Urinary bladder (tissue), 4 donors: ENCODE results near the gene PERM1. TPM values are rescaled to one million over a fixed set of nuclear protein-coding genes. Genes with fewer than 3 reads are reported as not detected.

Source experiments
- DNase-seq: peaks from one replicate; pipeline ENCODE4 v3.0.0-alpha.2; 2015; ENCODE audit errors: extremely low spot score
- H3K27ac ChIP-seq: one replicate; pipeline ENCODE4 v1.5.1; 2013; ENCODE audit warnings: low read depth, mild to moderate bottlenecking, moderate library complexity
- H3K36me3 ChIP-seq: one replicate; pipeline ENCODE4 v1.6.1; 2013; ENCODE audit warnings: mild to moderate bottlenecking, moderate library complexity; ENCODE audit not compliant: insufficient read depth
- H3K4me1 ChIP-seq: one replicate; pipeline ENCODE4 v1.6.1; 2013; ENCODE audit warnings: mild to moderate bottlenecking, moderate library complexity; ENCODE audit not compliant: insufficient read depth
- H3K4me3 ChIP-seq: one replicate; pipeline ENCODE4 v1.5.1; 2013; ENCODE audit warnings: low read depth, low read length
- WGBS: extraction: QIAGEN DNeasy Blood & Tissue Kit; methylation state at CpG from one replicate; pipeline ENCODE4 v1.1.7; 2013; 5-methylcytosine and 5-hydroxymethylcytosine counted together
- polyA plus RNA-seq: library from polyadenylated mRNA; stranded (reverse); fragments of 200-250 nt; gene quantifications from one replicate; pipeline ENCODE4 v1.2.3, GENCODE V29; 2013
- total RNA-seq: library from RNA; depleted of rRNA; stranded (reverse); fragments of >200 nt; gene quantifications from one replicate; pipeline ENCODE4 v1.2.3, GENCODE V29; 2014
- donor health status: healthy with polysubstance abuse.
- donor health status: healthy.

The PERM1 gene
- total and polyA plus RNA-seq, 2 donors, result 0.32 to 0.73 TPM

DNA sequence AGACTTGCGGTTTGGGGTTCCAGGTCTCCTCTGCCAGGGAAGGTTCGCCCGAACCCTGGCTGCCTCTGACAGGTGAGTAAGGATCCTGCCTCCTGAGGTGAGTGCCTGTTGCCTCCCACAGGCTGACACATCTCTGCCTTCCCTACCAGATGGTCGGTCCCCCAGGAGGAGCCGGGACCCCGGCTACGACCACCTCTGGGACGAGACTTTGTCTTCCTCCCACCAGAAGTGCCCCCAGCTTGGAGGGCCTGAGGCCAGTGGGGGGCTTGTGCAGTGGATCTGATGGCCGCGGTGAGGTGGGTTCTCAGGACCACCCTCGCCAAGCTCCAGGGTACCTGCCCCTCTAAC, 7.6 kb downstream of the PERM1 start:
- no peaks in the 10 kb centered on the region for H3K4me1 ChIP-seq
- 90% methylated on average over 11 of the region's 11 CpGs for WGBS
- H3K36me3 ChIP-seq, result no peaks in the 10 kb centered on the region
- no peak overlapping the region for H3K27ac ChIP-seq
- H3K4me3 ChIP-seq, result no peak overlapping the region
- no peak for DNase-seq

GRCh38 chr1:973459-974292, 8.2 kb downstream of the PERM1 start:
- Histone ChIP-seq H3K4me3 (no peak overlapping the region), H3K4me1 (no peaks in the 10 kb centered on the region), H3K27ac (no peak overlapping the region), H3K36me3 (no peaks in the 10 kb centered on the region)
- no peak for DNase-seq
- 80% methylated on average over 27 of the region's 28 CpGs for WGBS

DNA sequence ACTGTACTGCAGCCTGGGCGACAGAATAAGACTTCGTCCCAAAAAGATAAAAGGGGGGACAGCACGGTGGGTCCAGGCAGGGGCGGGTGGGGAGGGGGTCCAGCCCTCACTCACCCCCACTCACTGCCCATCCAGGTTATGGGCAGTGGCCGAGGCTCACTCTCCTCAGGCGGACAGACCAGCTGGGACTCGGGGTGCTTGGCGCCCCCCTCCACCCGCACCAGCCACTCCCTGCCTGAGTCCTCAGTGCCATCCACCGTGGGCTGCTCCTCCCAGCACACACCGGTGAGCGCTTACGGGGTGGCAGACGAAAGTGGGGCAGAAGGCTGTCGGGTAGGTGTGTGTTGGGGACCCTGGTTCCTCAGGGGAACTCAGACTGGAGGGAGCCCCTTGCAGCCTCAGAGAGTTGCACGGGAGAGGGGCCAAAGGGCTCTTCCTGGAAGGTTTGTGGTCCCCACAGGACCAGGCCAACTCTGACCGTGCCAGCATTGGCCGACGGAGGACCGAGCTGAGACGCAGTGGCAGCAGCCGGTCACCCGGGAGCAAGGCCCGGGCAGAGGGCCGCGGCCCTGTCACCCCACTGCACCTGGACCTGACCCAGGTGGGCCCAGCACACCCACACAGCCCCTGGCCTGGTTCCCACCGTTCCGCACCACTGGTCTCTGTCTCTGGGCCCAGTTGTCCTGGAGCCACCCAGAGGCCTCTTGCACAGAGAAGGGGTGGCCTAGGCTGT, 9.0 kb downstream of the PERM1 start:
- 80% methylated on average over 28 of the region's 28 CpGs for WGBS
- no peaks in the 10 kb centered on the region for H3K4me1 ChIP-seq
- no peak for DNase-seq
- no peaks in the 10 kb centered on the region for H3K36me3 ChIP-seq
- no peak overlapping the region for H3K27ac ChIP-seq
- no peak overlapping the region for H3K4me3 ChIP-seq

DNA sequence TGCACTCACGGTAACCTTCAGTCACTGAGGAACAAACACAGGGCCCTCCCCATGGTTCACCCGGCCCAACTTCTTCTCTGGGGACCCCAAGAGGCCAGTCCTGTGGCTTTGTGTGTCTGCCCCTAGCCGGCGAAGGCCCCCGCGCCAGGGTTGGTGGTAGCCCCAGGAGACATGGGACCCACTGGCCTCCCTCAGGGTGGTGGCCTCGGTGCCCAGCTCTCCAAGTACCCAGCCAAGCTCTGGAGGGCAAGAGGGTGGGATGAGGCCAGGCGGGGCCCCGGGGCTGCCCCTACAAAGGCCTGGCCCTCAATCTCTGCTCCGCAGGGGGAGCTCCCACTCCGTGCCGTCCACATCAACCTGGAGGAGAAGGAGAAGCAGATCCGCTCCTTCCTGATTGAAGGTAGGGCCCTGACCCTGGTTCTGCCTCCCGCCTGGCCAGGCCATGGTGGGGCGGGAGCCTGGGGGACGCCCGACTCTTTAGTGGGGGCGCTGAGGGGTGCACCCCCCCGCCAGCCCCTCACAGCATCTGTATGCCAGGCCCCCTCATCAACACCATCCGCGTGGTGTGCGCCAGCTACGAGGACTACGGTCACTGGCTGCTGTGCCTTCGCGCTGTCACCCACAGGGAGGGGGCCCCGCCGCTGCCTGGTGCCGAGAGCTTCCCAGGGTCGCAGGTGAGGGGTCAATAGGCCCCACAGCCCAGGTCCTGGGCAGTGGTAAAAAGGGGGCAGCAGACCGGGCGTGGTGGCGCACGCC, 10.0 kb downstream of the PERM1 start:
- 80% methylated on average over 34 of the region's 34 CpGs for WGBS
- Histone ChIP-seq H3K27ac (peak overlapping the region; percentile 63), H3K4me1 (no peaks in the 10 kb centered on the region), H3K36me3 (no peaks in the 10 kb centered on the region), H3K4me3 (no peak overlapping the region)
- no peak for DNase-seq

DNA sequence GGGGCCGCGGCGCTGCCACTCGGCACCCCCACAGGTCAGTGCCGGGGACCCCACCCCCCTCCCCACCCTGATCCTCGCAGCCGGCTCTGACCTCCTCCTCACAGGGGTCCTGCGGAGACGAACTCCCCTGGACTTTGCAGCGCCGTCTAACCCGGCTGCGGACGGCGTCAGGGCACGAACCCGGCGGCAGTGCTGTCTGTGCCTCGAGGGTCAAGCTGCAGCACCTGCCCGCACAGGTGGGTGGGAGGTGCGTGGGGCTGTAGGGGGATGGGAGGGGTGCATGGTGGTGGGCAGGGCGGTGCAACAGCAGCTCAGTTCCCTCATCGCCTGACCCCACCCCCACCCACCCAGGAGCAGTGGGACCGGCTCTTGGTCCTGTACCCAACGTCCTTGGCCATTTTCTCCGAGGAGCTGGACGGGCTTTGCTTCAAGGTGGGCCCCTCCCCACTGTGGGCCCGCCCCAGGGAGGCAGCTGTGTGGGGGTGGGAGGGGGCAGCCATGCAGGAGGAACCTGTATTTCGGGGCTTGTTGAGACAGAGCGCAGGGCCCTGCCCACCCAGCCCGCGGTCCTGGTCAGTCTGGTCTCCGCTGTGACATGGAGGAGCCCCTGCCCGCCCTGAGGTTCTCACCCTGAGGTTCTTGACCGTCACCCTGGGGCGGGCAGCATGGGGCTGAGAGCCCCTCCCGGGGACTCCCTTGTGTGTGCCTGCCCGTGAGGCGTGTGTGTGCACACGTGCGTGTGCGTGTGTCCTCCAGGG, 10.7 kb downstream of the PERM1 start:
- Histone ChIP-seq H3K36me3 (no peaks in the 10 kb centered on the region), H3K4me1 (no peaks in the 10 kb centered on the region), H3K4me3 (no peak overlapping the region), H3K27ac (peak overlapping the region; percentile 63)
- WGBS, result 36% methylated on average over 42 of the region's 42 CpGs
- DNase-seq, result no peak

GRCh38 chr1:970242-970972, 11.5 kb downstream of the PERM1 start:
- 18% methylated on average over 33 of the region's 33 CpGs for WGBS

GRCh38 chr1:969260-969855, 12.5 kb downstream of the PERM1 start:
- DNase-seq, result no peak
- WGBS, result 86% methylated on average over 15 of the region's 15 CpGs
- Histone ChIP-seq H3K27ac (no peak overlapping the region), H3K4me1 (no peaks in the 10 kb centered on the region), H3K4me3 (no peak overlapping the region), H3K36me3 (no peaks in the 10 kb centered on the region)

More at GRCh38 chr1:970242-970972, 11.5 kb downstream of the PERM1 start:
- no peak overlapping the region for H3K4me3 ChIP-seq
- no peaks in the 10 kb centered on the region for H3K36me3 ChIP-seq
- no peak overlapping the region for H3K27ac ChIP-seq
- no peak for DNase-seq
- no peaks in the 10 kb centered on the region for H3K4me1 ChIP-seq

GRCh38 chr1:967466-968343, 14.2 kb downstream of the PERM1 start:
- Histone ChIP-seq H3K36me3 (peaks cover 4% of the 10 kb centered on the region), H3K27ac (peak overlapping the region; percentile 26), H3K4me3 (peak overlapping the region; percentile 57), H3K4me1 (no peaks in the 10 kb centered on the region)
- DNase-seq, result no peak
- 70% methylated on average over 23 of the region's 23 CpGs for WGBS

DNA sequence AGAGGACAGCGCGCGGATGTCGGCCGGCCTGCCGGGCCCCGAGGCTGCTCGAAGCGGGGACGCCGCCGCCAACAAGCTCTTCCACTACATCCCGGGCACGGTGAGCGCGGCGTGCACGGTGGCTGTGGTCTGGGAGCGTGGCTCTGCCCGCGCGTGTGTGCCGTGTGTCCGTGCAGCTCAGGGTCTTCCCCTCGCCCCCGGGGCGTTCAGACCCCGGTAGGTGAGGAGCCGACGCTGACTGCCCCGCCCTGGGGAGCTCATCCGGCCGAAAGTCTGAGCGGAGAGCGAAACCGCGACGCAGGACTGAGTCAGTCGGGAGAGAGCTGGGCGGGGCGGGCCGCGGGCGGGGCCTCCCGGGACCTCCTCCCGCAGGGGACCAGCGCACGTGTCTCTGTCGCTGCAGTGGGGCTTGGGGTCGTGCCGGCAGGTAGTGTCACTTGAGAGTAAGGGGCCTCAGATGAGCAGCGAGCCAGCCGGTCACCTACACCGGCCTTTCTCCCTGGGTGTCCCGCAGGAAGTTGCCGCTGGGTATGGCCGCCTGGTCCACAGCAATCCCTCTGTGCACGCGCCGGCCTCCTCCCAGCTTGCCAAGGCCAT, 15.1 kb downstream of the PERM1 start:
- under 1% methylated on average over 60 of the region's 60 CpGs for WGBS
- peaks cover 6% of the 10 kb centered on the region for H3K36me3 ChIP-seq
- peak overlapping the region; percentile 57 for H3K4me3 ChIP-seq
- H3K27ac ChIP-seq, result peak overlapping the region; percentile 65
- H3K4me1 ChIP-seq, result no peaks in the 10 kb centered on the region
- peak; percentile 20 for DNase-seq

DNA sequence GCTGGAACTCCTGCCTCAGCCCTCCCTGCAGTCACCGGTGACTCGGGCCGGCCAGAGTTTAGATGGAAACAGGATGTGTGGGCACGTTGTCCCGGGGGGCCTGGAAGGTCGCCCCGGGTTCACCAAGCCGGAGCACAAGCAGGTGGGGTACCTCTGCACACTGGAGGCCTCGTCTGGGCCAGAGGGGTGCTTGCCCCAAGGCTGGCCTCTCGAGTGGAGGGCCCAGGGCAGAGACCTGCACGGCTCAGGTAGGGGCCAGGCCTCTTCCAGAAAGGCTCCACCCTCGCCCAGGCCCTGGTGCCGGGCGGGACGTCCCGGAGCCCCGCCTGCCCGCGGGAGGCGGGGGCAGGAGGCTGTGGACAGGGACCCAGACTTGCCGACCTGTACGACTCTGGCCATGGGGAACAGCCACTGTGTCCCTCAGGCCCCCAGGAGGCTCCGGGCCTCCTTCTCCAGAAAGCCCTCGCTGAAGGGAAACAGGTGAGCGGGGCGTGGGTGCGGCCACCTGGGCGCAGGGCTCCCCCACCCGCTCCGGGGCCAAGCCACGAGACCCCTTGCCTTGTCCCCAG, 15.7 kb downstream of the PERM1 start, which contains the start of gene PLEKHN1:
Gene PLEKHN1 (plus strand): TSS at position 348 of the 569 bp plus-strand sequence. CDS start 50 bp downstream, at position 398.
- DNase-seq, result no peak
- Histone ChIP-seq H3K27ac (peak within 1 kb of the TSS; percentile 65), H3K4me3 (peak within 1 kb of the TSS; percentile 57), H3K36me3 (peaks cover 6% of the 10 kb centered on the region), H3K4me1 (no peaks in the 10 kb centered on the region)
- 13% methylated on average over 31 of the region's 31 CpGs for WGBS

DNA sequence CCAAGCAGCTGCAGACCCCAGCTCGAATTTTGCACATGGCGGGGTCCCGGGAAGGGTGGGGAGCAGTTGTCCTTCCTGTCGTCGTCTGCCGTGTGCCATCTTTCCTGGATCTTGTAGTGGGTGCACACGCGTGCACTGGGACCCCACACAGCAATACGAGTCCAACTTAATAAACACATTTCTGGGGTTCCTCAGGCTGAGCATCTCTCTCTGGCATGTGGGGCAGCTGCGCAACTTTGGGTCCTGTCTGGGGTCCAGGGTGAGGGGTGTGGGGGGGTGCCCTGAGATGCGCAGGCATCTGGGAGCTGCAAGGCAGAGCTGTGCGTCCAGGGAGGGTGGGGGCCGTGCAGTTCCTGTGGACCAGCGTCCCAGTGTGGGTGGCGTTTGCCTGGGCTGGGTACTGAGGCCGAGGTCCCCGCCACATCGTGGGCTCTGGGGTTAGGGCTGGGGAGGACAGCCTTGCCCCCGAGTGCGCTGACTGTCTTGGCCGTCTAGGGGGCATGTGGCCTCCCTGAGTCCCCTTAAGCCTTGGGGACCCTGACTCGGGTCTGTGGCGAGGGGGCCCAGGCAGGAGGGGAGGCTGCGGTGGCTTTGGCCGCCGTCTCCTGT, 16.3 kb downstream of the PERM1 start:
- DNase-seq, result no peak
- H3K36me3 ChIP-seq, result peaks cover 6% of the 10 kb centered on the region
- H3K4me1 ChIP-seq, result peaks cover 3% of the 10 kb centered on the region
- H3K4me3 ChIP-seq, result no peak overlapping the region
- H3K27ac ChIP-seq, result peak overlapping the region; percentile 65
- WGBS, result 83% methylated on average over 26 of the region's 26 CpGs
